ENCODE results near the gene ARAP2.
A peak's percentile ranks its signal among the peaks of the same experiment; 100 is the strongest.

The ARAP2 gene

GRCh38 chr4:36260731-36261130 lies 16.4 kb upstream of the ARAP2 start:
- no peaks in the 10 kb centered on the region for H3K9me3 ChIP-seq (ENCODE audit: control insufficient read depth, insufficient read depth, low read length)
- H3K4me3 ChIP-seq (ENCODE audit: low read length), result no peak overlapping the region
- H3K27ac ChIP-seq (ENCODE audit: low read length), result no peak overlapping the region
- H3K4me1 ChIP-seq (ENCODE audit: control insufficient read depth, insufficient read depth, low read length), result no peaks in the 10 kb centered on the region
- WGBS (ENCODE audit: insufficient coverage, insufficient read length), result no CpG with 5 or more reads among the region's 5 CpGs
- no peaks in the 10 kb centered on the region for H3K27me3 ChIP-seq (ENCODE audit: control insufficient read depth, insufficient read depth, low read length)
- H3K36me3 ChIP-seq (ENCODE audit: control insufficient read depth, insufficient read depth, low read length), result no peaks in the 10 kb centered on the region
- DNase-seq (ENCODE audit: low read depth, low spot score), result no peak

DNA sequence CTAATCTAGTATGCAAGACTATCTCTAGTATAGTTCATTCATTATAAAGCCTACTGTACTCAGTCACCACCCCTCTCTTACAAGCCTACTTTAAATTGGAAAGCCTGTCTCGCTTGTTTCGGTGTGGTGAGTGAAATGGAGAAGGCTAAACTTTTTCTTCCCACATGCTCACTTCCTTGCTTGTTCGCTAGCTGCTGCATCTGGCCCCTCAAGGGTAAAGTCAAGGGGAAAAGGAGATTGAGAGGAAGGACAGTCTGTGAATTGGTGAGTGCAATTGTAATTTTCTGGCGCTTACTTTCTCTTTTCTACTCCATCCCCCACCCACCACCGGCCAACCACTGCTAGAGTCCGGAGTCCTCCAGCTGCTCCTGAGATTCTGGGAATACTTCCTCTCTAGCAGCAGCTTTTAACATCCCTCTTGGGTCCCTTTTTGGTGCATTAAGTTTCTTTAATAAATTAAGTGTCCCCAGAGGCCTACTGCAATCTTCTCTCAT lies 12.1 kb upstream of the ARAP2 start:
- no CpG with 5 or more reads among the region's 6 CpGs for WGBS (ENCODE audit: insufficient coverage, insufficient read length)
- no peak overlapping the region for H3K4me3 ChIP-seq (ENCODE audit: low read length)

DNA sequence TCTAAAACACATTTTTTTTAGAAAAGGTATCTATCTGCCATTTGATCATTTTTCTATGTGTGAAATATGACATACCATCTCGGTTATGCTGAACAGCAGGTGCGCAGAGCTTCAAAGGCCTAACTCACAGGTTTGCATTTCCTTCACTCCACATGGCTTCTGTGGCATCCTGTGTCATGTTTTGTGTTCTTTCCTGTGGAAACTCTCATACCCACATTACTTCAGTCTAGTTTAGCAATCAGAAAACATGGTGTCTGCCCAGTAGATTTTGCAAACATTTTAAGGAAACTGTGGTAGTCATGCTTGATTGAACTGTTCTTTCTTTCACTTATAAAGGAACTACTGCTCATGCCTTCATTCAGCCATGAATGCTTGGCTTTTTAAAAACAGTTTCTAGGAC lies 11.3 kb upstream of the ARAP2 start:
- Histone ChIP-seq H3K4me1 (ENCODE audit: control insufficient read depth, insufficient read depth, low read length) (no peaks in the 10 kb centered on the region), H3K4me3 (ENCODE audit: low read length) (no peak overlapping the region), H3K27me3 (ENCODE audit: control insufficient read depth, insufficient read depth, low read length) (no peaks in the 10 kb centered on the region), H3K36me3 (ENCODE audit: control insufficient read depth, insufficient read depth, low read length) (no peaks in the 10 kb centered on the region), H3K9me3 (ENCODE audit: control insufficient read depth, insufficient read depth, low read length) (no peaks in the 10 kb centered on the region), H3K27ac (ENCODE audit: low read length) (no peak overlapping the region)
- DNase-seq (ENCODE audit: low read depth, low spot score), result no peak
- WGBS (ENCODE audit: insufficient coverage, insufficient read length), result no CpG with 5 or more reads among the region's 2 CpGs

More for the DNA sequence above, 12.1 kb upstream of the ARAP2 start:
- no peaks in the 10 kb centered on the region for H3K4me1 ChIP-seq (ENCODE audit: control insufficient read depth, insufficient read depth, low read length)
- no peaks in the 10 kb centered on the region for H3K9me3 ChIP-seq (ENCODE audit: control insufficient read depth, insufficient read depth, low read length)
- DNase-seq (ENCODE audit: low read depth, low spot score), result no peak
- H3K36me3 ChIP-seq (ENCODE audit: control insufficient read depth, insufficient read depth, low read length), result no peaks in the 10 kb centered on the region
- no peaks in the 10 kb centered on the region for H3K27me3 ChIP-seq (ENCODE audit: control insufficient read depth, insufficient read depth, low read length)
- H3K27ac ChIP-seq (ENCODE audit: low read length), result no peak overlapping the region

DNA sequence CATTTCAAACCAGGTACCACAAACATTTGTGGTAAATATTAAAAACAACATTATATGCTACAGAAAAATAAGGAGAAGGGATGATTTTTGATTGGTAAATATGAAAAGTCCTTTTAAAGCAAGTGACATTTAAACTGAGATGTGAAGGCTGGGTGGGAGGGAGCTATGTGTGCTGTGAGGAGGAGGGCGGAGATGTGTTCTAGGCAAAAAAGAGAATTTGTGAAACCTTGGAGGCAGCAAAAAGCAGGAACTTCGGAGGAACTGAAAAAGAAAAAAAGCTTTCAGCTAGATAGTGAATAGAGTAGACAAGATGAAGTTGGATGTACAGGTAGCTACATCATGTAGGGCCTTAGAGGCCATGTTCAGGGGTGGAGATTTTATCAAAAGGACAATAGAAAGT lies 10.1 kb upstream of the ARAP2 start:
- no peaks in the 10 kb centered on the region for H3K4me1 ChIP-seq (ENCODE audit: control insufficient read depth, insufficient read depth, low read length)
- no peak overlapping the region for H3K27ac ChIP-seq (ENCODE audit: low read length)
- no peak for DNase-seq (ENCODE audit: low read depth, low spot score)
- no peaks in the 10 kb centered on the region for H3K27me3 ChIP-seq (ENCODE audit: control insufficient read depth, insufficient read depth, low read length)
- no peaks in the 10 kb centered on the region for H3K36me3 ChIP-seq (ENCODE audit: control insufficient read depth, insufficient read depth, low read length)
- H3K9me3 ChIP-seq (ENCODE audit: control insufficient read depth, insufficient read depth, low read length), result no peaks in the 10 kb centered on the region
- H3K4me3 ChIP-seq (ENCODE audit: low read length), result no peak overlapping the region
- no CpG with 5 or more reads among the region's 2 CpGs for WGBS (ENCODE audit: insufficient coverage, insufficient read length)

DNA sequence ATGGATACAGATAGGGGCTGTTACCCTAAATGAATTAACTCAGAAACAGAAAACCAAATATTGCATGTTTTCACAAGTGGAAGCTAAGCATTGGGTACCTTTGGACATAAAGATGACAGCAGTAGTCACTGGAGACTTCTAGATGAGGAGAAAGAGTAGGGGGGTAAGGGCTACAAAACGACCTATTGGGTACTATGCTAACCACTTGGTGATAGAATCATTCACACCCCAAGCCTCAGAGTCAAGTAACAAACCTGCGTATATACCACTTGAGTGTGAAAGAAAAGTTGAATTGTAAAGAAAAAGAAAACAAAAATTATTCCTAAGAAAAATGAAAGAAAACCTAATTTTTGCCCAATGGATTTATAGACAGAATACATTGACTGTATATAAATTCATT lies 7.7 kb upstream of the ARAP2 start:
- Histone ChIP-seq H3K4me1 (ENCODE audit: control insufficient read depth, insufficient read depth, low read length) (no peaks in the 10 kb centered on the region), H3K27ac (ENCODE audit: low read length) (no peak overlapping the region), H3K27me3 (ENCODE audit: control insufficient read depth, insufficient read depth, low read length) (no peaks in the 10 kb centered on the region), H3K9me3 (ENCODE audit: control insufficient read depth, insufficient read depth, low read length) (no peaks in the 10 kb centered on the region), H3K36me3 (ENCODE audit: control insufficient read depth, insufficient read depth, low read length) (no peaks in the 10 kb centered on the region), H3K4me3 (ENCODE audit: low read length) (no peak overlapping the region)
- DNase-seq (ENCODE audit: low read depth, low spot score), result no peak
- WGBS (ENCODE audit: insufficient coverage, insufficient read length), result no CpG with 5 or more reads among the region's 2 CpGs

DNA sequence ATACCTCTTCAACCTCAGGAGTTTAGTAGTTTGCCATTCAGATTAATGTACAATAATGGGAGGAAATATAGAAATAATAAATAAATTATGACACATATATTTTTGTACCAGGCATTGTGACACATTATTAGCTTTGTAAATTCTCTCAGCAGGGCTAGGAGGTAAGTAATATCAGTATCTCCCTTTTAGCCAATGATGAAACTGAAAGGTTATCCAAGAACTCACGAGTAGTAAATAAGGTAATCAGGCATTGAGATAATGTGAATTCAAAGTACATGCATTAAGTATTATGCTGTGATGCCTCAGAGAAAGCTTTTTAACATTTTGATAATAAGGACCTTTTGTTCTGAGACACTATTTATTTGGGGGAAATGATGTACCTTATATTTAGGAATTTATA lies 5.3 kb upstream of the ARAP2 start:
- H3K4me3 ChIP-seq (ENCODE audit: low read length), result no peak overlapping the region

DNA sequence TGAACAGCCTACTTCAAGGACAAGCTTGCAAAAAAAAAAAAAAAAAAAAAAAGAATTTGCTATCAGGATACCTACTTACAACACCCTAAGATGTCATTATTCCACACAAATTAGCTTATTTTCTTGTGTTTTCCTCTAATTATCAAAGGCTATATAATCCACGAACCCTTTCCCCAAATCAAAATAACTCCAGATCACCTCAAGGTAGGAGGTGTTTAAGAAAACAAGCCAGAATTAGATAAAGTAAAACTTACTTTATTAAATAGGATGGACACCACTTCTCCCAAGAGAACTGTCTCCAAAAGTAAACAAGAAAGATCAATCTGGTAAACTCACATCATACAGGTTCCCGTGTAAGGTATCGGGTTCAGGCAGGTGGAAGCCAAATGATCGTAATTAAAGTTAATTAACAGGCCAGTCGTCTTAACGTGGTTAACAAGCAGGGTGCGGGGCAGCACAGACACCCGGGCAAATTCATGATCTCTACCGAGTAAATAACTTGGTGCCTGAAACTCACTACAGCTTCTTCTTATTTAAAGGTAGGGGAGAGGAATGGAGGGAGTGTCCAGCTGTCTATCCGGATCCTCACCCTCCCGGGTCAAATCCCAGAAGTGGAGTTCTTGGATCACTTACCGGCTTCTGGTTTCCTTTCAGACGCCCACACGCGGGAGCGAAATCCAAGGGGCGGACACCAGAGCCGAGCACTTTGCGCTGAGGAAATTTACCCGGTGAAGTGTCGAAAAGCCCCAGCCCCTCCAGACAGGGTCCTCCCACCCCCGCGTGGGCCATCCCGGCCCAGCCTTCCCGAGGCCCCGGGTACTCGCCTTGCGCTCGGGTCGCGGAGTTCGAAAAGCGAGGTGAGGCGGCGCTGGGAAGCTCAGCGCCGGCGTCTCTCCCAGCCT lies 708 bp downstream of the ARAP2 start:
- WGBS (ENCODE audit: insufficient coverage, insufficient read length), result no CpG with 5 or more reads among the region's 38 CpGs
- Histone ChIP-seq H3K9me3 (ENCODE audit: control insufficient read depth, insufficient read depth, low read length) (no peaks in the 10 kb centered on the region), H3K36me3 (ENCODE audit: control insufficient read depth, insufficient read depth, low read length) (no peaks in the 10 kb centered on the region), H3K4me3 (ENCODE audit: low read length) (peak overlapping the region; percentile 58), H3K4me1 (ENCODE audit: control insufficient read depth, insufficient read depth, low read length) (no peaks in the 10 kb centered on the region; the same call in 1 of the 2 replicates), H3K27me3 (ENCODE audit: control insufficient read depth, insufficient read depth, low read length) (peaks cover 2% of the 10 kb centered on the region; the same call in 1 of the 2 replicates), H3K27ac (ENCODE audit: low read length) (no peak overlapping the region)
- no peak for DNase-seq (ENCODE audit: low read depth, low spot score)

More for the DNA sequence above, 5.3 kb upstream of the ARAP2 start:
- Histone ChIP-seq H3K27me3 (ENCODE audit: control insufficient read depth, insufficient read depth, low read length) (no peaks in the 10 kb centered on the region), H3K27ac (ENCODE audit: low read length) (no peak overlapping the region), H3K4me1 (ENCODE audit: control insufficient read depth, insufficient read depth, low read length) (no peaks in the 10 kb centered on the region; the same call in 1 of the 2 replicates), H3K36me3 (ENCODE audit: control insufficient read depth, insufficient read depth, low read length) (no peaks in the 10 kb centered on the region), H3K9me3 (ENCODE audit: control insufficient read depth, insufficient read depth, low read length) (no peaks in the 10 kb centered on the region)
- WGBS (ENCODE audit: insufficient coverage, insufficient read length), result no CpG with 5 or more reads among the region's 1 CpG
- no peak for DNase-seq (ENCODE audit: low read depth, low spot score)

DNA sequence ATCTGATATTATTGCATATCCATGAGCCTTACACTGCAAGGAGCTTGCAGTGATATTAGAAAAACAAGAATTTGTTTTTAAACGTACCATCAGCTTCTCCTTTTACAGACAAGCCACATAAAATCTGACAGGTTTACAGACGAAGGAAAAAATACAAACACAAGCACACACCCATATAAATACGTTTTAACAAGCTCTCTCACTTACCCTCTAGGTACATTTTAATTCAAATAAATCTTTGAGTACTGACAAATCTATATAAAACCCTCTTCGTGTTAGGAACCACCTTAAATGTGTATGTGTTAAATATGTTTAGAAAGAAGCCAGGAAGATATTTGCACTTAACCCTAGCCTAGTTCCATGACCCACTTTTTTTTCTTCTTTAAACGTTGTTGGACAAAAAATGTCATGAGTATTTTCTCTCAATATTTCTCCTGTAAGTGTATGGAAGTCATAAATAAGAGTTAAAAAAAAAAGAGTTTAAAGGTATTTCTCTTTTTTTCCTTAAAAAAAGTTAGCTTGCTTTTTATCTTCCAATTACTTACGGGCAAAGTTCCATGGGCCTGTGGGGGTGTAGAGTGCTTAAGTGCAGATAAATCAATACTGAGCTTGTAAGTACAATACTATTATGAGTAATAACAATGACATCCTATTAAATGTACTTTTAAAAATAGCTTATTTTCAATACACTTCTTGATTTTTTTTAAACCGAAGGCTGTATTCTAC lies 1.5 kb downstream of the ARAP2 start:
- no CpG with 5 or more reads among the region's 7 CpGs for WGBS (ENCODE audit: insufficient coverage, insufficient read length)
- H3K27ac ChIP-seq (ENCODE audit: low read length), result no peak overlapping the region
- H3K27me3 ChIP-seq (ENCODE audit: control insufficient read depth, insufficient read depth, low read length), result peaks cover 2% of the 10 kb centered on the region; the same call in 1 of the 2 replicates
- no peaks in the 10 kb centered on the region for H3K9me3 ChIP-seq (ENCODE audit: control insufficient read depth, insufficient read depth, low read length)
- DNase-seq (ENCODE audit: low read depth, low spot score), result no peak
- no peaks in the 10 kb centered on the region for H3K36me3 ChIP-seq (ENCODE audit: control insufficient read depth, insufficient read depth, low read length)
- H3K4me3 ChIP-seq (ENCODE audit: low read length), result no peak overlapping the region
- no peaks in the 10 kb centered on the region; the same call in 1 of the 2 replicates for H3K4me1 ChIP-seq (ENCODE audit: control insufficient read depth, insufficient read depth, low read length)

DNA sequence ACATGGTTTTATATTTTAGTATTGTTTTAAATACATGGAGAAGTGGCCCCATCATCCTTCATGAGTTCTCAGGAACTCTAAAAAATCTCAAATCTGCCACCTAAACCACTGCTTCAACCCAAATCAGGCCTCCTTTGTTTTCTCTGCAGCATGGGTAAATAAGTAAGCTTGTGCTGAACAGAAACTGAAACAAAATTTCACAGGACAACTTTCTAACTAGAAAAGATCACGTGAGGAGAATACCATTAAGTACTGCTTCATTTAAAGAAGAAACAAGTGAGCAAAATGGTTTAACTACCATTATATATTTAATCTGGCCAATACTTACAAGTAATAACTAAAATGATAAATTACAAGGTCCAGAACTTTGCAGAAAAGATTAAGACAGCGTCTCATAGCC lies 2.5 kb downstream of the ARAP2 start:
- no peaks in the 10 kb centered on the region for H3K36me3 ChIP-seq (ENCODE audit: control insufficient read depth, insufficient read depth, low read length)
- H3K27ac ChIP-seq (ENCODE audit: low read length), result no peak overlapping the region
- H3K4me3 ChIP-seq (ENCODE audit: low read length), result no peak overlapping the region
- no peaks in the 10 kb centered on the region; the same call in 1 of the 2 replicates for H3K4me1 ChIP-seq (ENCODE audit: control insufficient read depth, insufficient read depth, low read length)
- no CpG with 5 or more reads among the region's 2 CpGs for WGBS (ENCODE audit: insufficient coverage, insufficient read length)
- no peak for DNase-seq (ENCODE audit: low read depth, low spot score)
- no peaks in the 10 kb centered on the region for H3K9me3 ChIP-seq (ENCODE audit: control insufficient read depth, insufficient read depth, low read length)
- H3K27me3 ChIP-seq (ENCODE audit: control insufficient read depth, insufficient read depth, low read length), result peaks cover 2% of the 10 kb centered on the region; the same call in 1 of the 2 replicates
